Breast epithelium (tissue), 4 donors: ENCODE results near the gene SLC44A1. TPM values are rescaled to one million over a fixed set of nuclear protein-coding genes. Genes with fewer than 3 reads are reported as not detected.
A peak's percentile ranks its signal among the peaks of the same experiment; 100 is the strongest.

ENCODE experiments used
- DNase-seq, 2 donors: peaks; one replicate each; pipeline ENCODE4 v3.0.0-alpha.2; 2019; ENCODE audit warnings: low spot score in 2 of 2
- H3K27ac ChIP-seq, 2 donors: fragments of 200-600 bp; sonication (generic) in 1 of 2; one replicate each; pipeline ENCODE4 v1.5.1; 2016 to 2019; ENCODE audit warnings: mild to moderate bottlenecking in 1 of 2
- H3K27me3 ChIP-seq, 2 donors: fragments of 200-600 bp; sonication (generic) in 1 of 2; one replicate each; pipeline versions ENCODE4 v1.5.1 to v1.6.0; 2017 to 2019; ENCODE audit warnings: control low read depth in 1 of 2, mild to moderate bottlenecking in 1 of 2
- H3K36me3 ChIP-seq: fragments of 200-600 bp; one replicate; pipeline ENCODE4 v1.5.1; 2019
- H3K4me1 ChIP-seq, 2 donors: fragments of 200-600 bp; sonication (generic); one replicate each; pipeline ENCODE4 v1.5.1; 2016 to 2019; ENCODE audit warnings: control low read depth in 1 of 2
- H3K4me3 ChIP-seq, 3 donors: fragments of 200-600 bp; sonication (generic); 1 replicate in 2 of 3; 2 replicates in 1 of 3; pipeline ENCODE4 v1.5.1; 2016 to 2019; ENCODE audit warnings: mild to moderate bottlenecking in 3 of 3, moderate library complexity in 2 of 3
- H3K9me3 ChIP-seq, 2 donors: fragments of 200-600 bp; sonication (generic) in 1 of 2; one replicate each; pipeline ENCODE4 v1.5.1; 2016 to 2019; ENCODE audit warnings: control low read depth in 1 of 2
- POLR2A ChIP-seq: fragments of 450-650 bp; IDR thresholded peaks from one replicate; pipeline ENCODE4 v1.6.1; 2016; ENCODE audit warnings: antibody characterized with exemption, mild to moderate bottlenecking, moderate library complexity
- POLR2AphosphoS5 ChIP-seq, 3 donors: sonication (generic); formaldehyde crosslinking; IDR thresholded peaks; one replicate each; pipeline ENCODE4 v1.6.1; 2017; ENCODE audit warnings: antibody characterized with exemption in 3 of 3
- intact Hi-C: fragments of 100-400 bp; cut with DNase I; formaldehyde crosslinking; loops from one replicate; pipeline ENCODE4 v1.15.1; 2023; ENCODE audit warnings: low total_unique reads
- total RNA-seq, 3 donors: library from RNA; depleted of rRNA; stranded (reverse); fragments of >200 nt; gene quantifications; one replicate each; pipeline ENCODE4 v1.1.0, GENCODE V29; 2016
- TF ChIP-seq, protein P1 (sequence below), 3 donors: fragments of 450-650 bp; IDR thresholded peaks; one replicate each; pipeline ENCODE4 v1.5.1; 2016 to 2017; ENCODE audit warnings: antibody characterized with exemption in 3 of 3, mild to moderate bottlenecking in 3 of 3, moderate library complexity in 3 of 3

Gene SLC44A1
- total RNA-seq, 3 donors from 2014 or later = 53.7 to 62.6 (median 61.1) TPM

DNA sequence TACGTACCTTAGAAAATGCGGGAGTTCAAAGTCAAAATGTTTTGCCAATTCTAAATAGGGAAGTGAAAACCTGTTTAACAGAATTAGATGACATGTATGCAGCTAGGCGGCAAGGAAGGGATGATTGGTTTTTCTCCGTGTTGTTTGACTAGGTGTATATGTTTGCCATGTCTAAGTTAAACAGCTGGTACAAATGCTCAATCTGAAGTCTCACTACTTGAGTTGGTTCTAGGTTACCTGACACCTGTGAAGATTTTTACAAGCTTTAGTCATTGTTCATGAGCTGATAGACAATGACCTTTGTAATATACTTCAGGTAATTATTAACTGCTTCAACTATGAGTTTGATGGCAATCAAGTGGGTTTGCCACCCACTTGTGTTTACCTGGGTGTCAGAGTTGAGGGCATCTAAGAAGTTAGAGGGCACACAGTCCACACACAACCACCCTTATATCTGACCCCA is 74.3 kb downstream of the SLC44A1 start:
- Histone ChIP-seq H3K27me3 (no peaks in the 10 kb centered on the region), H3K27ac (no peak overlapping the region), H3K4me1 (no peaks in the 10 kb centered on the region), H3K4me3 (no peak overlapping the region), H3K9me3 (no peaks in the 10 kb centered on the region), H3K36me3 (no peaks in the 10 kb centered on the region)
- TF ChIP-seq POLR2A (no peak), POLR2AphosphoS5 (IDR thresholded peaks at IDR 0.05) (no peak)
- TF ChIP-seq, protein P1, sequence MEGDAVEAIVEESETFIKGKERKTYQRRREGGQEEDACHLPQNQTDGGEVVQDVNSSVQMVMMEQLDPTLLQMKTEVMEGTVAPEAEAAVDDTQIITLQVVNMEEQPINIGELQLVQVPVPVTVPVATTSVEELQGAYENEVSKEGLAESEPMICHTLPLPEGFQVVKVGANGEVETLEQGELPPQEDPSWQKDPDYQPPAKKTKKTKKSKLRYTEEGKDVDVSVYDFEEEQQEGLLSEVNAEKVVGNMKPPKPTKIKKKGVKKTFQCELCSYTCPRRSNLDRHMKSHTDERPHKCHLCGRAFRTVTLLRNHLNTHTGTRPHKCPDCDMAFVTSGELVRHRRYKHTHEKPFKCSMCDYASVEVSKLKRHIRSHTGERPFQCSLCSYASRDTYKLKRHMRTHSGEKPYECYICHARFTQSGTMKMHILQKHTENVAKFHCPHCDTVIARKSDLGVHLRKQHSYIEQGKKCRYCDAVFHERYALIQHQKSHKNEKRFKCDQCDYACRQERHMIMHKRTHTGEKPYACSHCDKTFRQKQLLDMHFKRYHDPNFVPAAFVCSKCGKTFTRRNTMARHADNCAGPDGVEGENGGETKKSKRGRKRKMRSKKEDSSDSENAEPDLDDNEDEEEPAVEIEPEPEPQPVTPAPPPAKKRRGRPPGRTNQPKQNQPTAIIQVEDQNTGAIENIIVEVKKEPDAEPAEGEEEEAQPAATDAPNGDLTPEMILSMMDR (IDR thresholded peaks at IDR 0.05) = no peak
- DNase-seq = no peak
- intact Hi-C loops = no loop called here

GRCh38 chr9:105319202-105319813 is 74.9 kb downstream of the SLC44A1 start:
- TF ChIP-seq POLR2A = no peak
- TF ChIP-seq POLR2AphosphoS5 (IDR thresholded peaks at IDR 0.05) = no peak
- TF ChIP-seq, protein P1 (IDR thresholded peaks at IDR 0.05) = no peak
- H3K27me3 ChIP-seq = no peaks in the 10 kb centered on the region
- DNase-seq = no peak
- no peak overlapping the region for H3K27ac ChIP-seq
- H3K9me3 ChIP-seq = no peaks in the 10 kb centered on the region
- no peaks in the 10 kb centered on the region for H3K36me3 ChIP-seq
- no peak overlapping the region for H3K4me3 ChIP-seq
- intact Hi-C loops = no loop called here
- no peaks in the 10 kb centered on the region for H3K4me1 ChIP-seq

DNA sequence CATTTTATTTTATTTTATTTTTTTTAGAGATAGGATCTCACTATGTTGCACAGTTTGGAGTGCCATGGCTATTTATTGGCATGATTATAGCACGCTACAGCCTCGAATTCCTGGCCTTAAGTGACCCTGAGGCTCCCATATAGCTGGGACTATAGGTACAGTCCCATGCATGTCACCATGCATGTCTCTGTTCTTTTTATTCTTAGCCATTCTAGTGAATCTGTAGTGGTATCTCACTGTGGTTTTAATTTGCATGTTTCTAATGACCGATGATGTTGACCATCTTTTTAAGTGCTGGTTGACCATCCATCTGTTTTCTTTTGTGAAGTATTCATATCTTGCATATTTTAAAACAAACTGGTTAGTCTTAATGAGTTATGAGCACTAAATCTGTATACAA is 76.1 kb downstream of the SLC44A1 start:
- Histone ChIP-seq H3K27me3 (no peaks in the 10 kb centered on the region), H3K4me3 (no peak overlapping the region), H3K36me3 (no peaks in the 10 kb centered on the region), H3K9me3 (no peaks in the 10 kb centered on the region), H3K27ac (no peak overlapping the region), H3K4me1 (no peaks in the 10 kb centered on the region)
- intact Hi-C loops = no loop called here
- TF ChIP-seq, protein P1 (IDR thresholded peaks at IDR 0.05) = no peak
- TF ChIP-seq POLR2AphosphoS5 (IDR thresholded peaks at IDR 0.05) (no peak), POLR2A (no peak)
- DNase-seq = no peak

- intact Hi-C loops = no loop called here
- TF ChIP-seq POLR2AphosphoS5 (IDR thresholded peaks at IDR 0.05) (no peak), POLR2A (no peak)
- TF ChIP-seq, protein P1 (IDR thresholded peaks at IDR 0.05) = no peak
Measured at GRCh38 chr9:105328296-105328695, 83.8 kb downstream of the SLC44A1 start.

GRCh38 chr9:105328872-105329718 is 84.6 kb downstream of the SLC44A1 start:
- no peak for DNase-seq
- peak overlapping the region in 1 of 2 donors; percentile 62 for H3K27ac ChIP-seq
- H3K4me1 ChIP-seq = no peaks in the 10 kb centered on the region
- intact Hi-C loops = no loop called here
- no peaks in the 10 kb centered on the region for H3K9me3 ChIP-seq
- no peaks in the 10 kb centered on the region for H3K27me3 ChIP-seq
- no peaks in the 10 kb centered on the region for H3K36me3 ChIP-seq
- H3K4me3 ChIP-seq = peak overlapping the region in 1 of 3 donors; percentile 45
- no peak for TF ChIP-seq POLR2A
- TF ChIP-seq, protein P1 (IDR thresholded peaks at IDR 0.05) = no peak
- TF ChIP-seq POLR2AphosphoS5 (IDR thresholded peaks at IDR 0.05) = no peak

More at GRCh38 chr9:105328296-105328695, 83.8 kb downstream of the SLC44A1 start:
- Histone ChIP-seq H3K36me3 (no peaks in the 10 kb centered on the region), H3K4me3 (no peak overlapping the region), H3K9me3 (no peaks in the 10 kb centered on the region), H3K27me3 (no peaks in the 10 kb centered on the region), H3K4me1 (no peaks in the 10 kb centered on the region), H3K27ac (peak overlapping the region in 1 of 2 donors; percentile 29)
- no peak for DNase-seq
